Activated CD8-positive, alpha-beta memory T cell treated with anti-CD3 and anti-CD28 coated beads for 1 hour (primary cell): Measurements from ENCODE around the gene OSGIN1.

Experiments
- DNase-seq, 2 donors: peaks; one replicate each; pipeline ENCODE4 v3.0.0-alpha.2; 2020; ENCODE audit warnings: low read depth in 1 of 2; ENCODE audit errors: extremely low read depth in 1 of 2

The OSGIN1 gene, protein sequence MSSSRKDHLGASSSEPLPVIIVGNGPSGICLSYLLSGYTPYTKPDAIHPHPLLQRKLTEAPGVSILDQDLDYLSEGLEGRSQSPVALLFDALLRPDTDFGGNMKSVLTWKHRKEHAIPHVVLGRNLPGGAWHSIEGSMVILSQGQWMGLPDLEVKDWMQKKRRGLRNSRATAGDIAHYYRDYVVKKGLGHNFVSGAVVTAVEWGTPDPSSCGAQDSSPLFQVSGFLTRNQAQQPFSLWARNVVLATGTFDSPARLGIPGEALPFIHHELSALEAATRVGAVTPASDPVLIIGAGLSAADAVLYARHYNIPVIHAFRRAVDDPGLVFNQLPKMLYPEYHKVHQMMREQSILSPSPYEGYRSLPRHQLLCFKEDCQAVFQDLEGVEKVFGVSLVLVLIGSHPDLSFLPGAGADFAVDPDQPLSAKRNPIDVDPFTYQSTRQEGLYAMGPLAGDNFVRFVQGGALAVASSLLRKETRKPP

DNA sequence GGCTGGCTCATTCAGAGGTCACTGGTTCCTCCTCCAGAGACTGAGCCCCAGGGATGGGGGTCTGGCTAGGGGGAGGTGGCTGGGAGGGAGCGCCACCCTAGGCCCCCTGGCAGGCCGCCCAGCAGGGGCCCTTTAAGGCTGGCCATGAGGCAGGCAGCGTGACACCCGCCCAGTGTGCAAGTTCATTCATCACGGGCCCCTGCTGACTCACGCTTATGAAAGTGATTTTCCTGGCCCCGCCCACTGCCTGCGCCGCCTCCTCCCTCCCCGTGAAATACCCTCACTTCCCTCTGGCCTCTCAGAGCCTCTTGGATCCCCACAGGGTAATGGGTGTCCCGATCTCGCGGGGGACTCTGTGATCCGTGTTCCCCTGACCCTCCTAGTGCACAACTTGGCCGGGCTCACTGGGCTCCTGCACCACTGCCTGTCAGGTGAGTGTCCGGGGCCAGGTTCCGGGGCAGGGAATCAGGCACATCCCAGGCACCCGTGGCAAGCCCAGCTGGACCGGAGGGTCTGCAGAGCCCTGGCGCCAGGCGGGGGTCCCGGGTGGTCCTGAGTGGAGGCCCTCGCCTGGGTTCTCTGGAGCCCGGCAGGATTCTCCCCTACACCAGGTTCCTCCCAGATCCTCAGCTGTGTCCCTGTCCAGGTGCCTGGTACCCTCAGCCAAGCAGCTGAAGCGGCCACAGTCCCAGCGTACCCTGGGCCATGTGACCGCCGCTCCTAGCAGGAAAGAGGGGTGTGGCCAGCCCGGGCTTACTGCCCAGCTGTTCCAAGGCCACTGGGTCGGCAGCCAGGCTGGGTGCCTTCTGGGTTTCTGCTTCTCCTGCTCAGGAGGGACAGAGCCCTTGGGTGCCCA is at the start of gene OSGIN1:
TSS of gene OSGIN1 (plus strand) at position 301 of the 856 bp plus-strand sequence. CDS start 4,432 bp downstream, outside the sequence.
- peak; percentile 1 to 21 for DNase-seq

GRCh38 chr16:83903751-83904150 is 49.3 kb upstream of the OSGIN1 start:
- DNase-seq: no peak

DNA sequence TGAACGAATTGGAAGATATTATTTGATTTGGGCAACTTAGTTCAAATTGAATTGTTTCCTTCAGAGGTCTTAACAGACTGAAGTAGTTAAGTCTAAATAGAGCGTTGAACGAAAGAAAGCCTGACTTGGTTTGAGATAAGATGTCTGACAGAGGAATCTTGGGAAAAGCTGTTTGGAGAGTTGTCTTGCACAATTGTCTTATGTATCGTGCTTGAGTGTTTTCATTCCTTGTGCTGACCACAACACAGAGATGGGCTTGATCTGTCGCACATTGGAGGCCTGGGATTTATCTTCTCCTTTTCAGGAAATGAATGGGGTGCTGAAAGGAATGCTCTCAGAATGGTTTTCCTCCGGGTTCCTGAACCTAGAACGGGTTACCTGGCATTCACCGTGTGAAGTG is 46.4 kb upstream of the OSGIN1 start:
- DNase-seq: no peak

GRCh38 chr16:83907111-83907510 is 45.9 kb upstream of the OSGIN1 start:
- DNase-seq: no peak

DNA sequence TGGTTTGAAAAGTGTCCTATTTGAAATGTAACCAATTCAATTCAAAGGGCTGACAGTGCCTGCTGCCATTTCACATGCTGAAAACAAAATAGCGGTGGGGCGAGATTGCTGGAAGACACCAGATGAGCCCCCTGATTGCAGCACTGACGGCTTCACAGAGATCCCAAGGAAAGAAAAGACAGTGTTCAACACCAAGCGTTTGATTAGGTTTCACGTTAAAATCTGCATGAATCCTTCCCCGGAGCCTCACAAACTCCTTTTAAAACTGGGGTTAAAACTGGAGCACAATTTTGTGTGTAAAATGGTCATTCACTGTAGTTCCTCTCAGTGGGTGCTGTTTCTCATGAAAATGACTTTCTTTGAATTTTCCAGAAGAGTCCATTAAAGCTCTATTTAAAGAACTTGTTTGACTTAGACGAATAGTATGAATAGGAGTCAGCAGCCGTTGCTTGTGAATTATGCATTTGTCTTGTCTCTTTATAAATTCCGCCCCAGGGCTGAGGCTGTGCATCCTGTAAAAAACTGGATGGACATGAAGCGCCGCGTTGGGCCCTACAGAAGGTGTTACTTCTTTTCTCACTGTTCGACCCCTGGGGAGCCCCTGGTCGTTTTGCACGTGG is 45.3 kb upstream of the OSGIN1 start:
- no peak for DNase-seq

DNA sequence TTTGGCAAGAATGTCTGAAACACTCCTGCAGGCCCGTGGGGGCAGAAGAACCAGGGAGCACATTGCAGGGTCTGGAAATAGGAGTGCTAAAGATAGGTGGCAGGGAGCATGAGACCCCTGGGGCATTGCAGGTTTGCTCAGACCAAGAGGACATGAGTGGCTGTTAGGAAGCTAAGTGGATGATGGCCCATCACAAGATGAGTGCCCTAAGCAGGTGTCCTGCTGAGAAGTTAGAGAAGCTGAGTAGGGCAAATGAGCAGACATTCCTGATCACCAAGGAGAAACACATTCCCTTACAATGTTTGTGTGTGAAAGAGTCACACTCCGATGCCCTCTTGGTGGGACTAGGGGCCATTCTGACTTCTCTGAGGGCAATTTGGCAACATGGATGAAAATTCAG is 44.2 kb upstream of the OSGIN1 start:
- DNase-seq: no peak

GRCh38 chr16:83911290-83911689 is 41.8 kb upstream of the OSGIN1 start:
- DNase-seq: no peak

GRCh38 chr16:83912519-83913244 is 40.4 kb upstream of the OSGIN1 start:
- no peak for DNase-seq

DNA sequence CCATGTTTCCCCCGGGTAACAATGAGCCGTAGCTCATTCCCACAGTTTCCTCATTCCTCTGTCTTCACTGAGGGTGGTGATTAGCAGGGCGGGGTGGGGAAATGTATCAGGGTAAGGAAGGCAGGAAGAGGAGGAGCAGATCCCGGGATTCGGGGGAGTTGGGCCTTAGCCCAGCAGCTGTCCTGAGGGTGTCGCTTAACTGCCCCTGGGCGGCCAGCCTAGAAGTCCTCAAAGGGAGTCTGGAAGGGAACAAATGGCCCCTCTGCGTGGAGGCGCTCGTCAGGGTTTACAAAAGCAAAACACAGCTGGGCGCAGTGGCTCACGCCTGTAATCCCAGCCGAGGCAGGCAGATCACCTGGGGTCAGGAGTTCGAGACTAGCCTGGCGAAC is 39.8 kb upstream of the OSGIN1 start:
- DNase-seq: no peak

- DNase-seq: no peak
Observed at GRCh38 chr16:83914091-83914710, 38.8 kb upstream of the OSGIN1 start.

- DNase-seq: no peak
Observed at GRCh38 chr16:83915081-83915480, 38.0 kb upstream of the OSGIN1 start.

DNA sequence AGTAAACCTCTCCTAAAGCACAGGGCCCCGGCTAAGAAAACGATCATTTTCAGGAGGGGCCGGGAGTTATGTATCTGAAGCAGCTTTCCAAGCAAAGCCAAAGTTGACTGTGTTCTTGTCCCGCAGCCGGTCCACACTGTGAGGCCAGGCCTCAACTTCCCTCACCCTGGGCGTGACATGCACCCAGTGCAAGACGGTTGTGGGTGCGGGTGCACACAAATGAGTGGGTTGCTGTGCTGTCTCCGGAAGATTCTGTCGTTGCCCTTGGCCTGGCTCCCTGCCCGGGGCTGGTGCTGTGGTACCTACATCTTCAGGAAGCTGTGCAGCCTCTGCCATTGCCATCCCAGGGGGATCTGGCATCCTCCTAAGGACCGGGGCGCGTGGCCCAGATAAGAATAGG is 37.5 kb upstream of the OSGIN1 start:
- no peak for DNase-seq

- DNase-seq: no peak
Observed at GRCh38 chr16:83917152-83918120, 35.6 kb upstream of the OSGIN1 start.

DNA sequence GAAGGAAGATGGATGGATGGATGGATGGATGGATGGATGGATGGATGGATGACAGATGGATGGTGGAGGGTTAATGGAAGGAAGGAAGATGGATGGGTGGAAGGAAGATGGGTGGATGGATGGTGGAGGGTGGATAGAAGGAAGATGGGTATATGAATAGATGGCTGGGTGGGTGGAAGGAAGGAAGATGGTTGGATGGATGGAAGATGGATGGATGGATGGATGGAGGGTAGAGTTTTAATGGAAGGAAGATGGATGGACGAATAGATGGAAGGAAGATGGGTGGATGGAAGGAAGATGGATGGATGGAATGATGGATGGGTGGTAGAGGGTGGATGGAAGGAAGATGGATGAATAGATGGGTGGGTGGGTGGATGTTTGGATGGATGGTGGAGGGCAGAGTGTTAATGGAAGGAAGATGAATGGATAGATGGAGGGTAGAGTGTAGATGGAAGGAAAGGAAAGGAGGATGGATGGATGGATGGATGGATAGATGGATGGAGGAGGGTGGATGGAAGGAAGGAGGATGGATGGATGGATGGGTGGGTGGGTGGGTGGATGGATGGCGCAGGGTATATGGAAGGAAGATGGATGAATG is 32.0 kb upstream of the OSGIN1 start:
- no peak for DNase-seq

DNA sequence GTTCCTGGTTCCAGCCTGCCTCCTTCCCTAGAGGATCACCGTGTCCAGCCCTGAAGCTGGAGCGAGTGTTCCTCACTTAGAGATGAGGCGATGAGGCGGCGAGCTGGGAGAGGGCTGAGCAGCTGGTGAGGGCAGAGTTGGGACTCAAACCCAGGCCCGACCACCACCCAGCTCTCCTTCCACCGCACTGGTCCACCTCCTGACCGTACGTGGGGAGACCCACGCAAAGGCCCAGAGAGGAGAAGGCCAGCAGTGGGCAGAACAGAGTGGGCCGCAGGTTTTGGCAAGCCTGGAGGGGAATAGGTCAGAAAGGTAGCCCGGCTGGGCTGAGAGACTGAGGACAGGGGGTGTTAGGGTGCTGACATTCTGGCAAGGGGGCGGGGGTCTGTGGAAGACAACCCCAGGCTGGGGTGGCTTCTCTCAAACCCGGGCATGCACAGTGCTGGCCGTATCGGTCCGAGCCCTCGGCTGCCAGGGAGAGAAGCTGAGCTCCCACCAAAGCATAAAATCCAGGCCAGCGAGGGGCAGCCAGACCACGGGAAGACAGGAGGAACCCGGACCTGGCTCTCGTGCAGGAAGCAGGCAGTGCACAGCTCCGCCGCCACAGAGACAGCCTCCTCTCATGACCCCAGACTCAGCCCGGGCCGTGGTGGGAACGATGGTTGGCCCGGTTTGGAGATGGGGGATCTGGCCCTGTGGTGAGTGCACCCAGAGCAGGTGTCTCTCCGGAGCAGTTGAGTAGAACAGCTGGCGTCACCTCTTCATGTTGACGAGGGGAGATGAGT is 29.3 kb upstream of the OSGIN1 start:
- DNase-seq: no peak

DNA sequence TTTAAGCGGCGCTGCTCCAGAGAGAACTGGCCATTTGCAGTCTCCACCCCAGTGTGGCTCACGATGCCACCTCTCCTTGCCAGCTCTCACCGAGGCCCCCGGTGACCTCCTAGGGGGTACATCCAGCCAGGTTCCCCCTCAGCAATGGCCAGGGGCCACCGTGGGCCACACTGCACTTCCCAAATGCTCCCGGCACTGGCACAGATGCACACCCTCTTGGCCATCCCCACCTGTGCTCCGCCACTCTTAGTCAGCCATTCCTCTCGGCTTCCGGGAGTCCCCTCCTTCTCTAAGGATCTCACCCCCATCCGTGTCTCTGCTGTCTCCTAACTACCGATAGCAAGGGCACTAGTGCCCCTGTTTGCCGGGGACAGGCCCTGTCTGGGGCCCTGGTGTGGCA is 28.4 kb upstream of the OSGIN1 start:
- no peak for DNase-seq

GRCh38 chr16:83925095-83925905 is 27.7 kb upstream of the OSGIN1 start:
- no peak for DNase-seq
